MM.1S (cell line): Measurements from ENCODE around the gene KIF7.

Source experiments
- DNase-seq: peaks from one replicate; pipeline ENCODE4 v3.0.0-alpha.2; 2015
- H2AFZ ChIP-seq: fragments of 300-600 bp; sonication (generic); 2 replicates; pipeline ENCODE4 v1.6.0; 2016; ENCODE audit warnings: antibody characterized with exemption, low read length
- H3F3A ChIP-seq: fragments of 300-600 bp; sonication (generic); 2 replicates; pipeline ENCODE4 v1.6.1; 2016; ENCODE audit warnings: mild to moderate bottlenecking, antibody characterized with exemption, low read length, moderate library complexity, mixed read lengths; ENCODE audit not compliant: insufficient read depth
- H3K27ac ChIP-seq: fragments of 300-600 bp; sonication (generic); 2 replicates; pipeline ENCODE4 v1.5.1; 2016; ENCODE audit warnings: mild to moderate bottlenecking, low read length
- H3K27me3 ChIP-seq: fragments of 300-600 bp; sonication (generic); replicated peaks from 2 replicates; pipeline ENCODE4 v1.6.0; 2016; ENCODE audit warnings: low read length; ENCODE audit not compliant: insufficient read depth
- H3K36me3 ChIP-seq: fragments of 300-600 bp; sonication (generic); replicated peaks from 2 replicates; pipeline ENCODE4 v1.6.1; 2016; ENCODE audit warnings: mild to moderate bottlenecking, low read length, mixed read lengths; ENCODE audit not compliant: insufficient read depth
- H3K4me1 ChIP-seq: fragments of 300-600 bp; sonication (generic); 2 replicates; pipeline ENCODE4 v1.6.1; 2016; ENCODE audit warnings: low read length, mixed read lengths
- H3K4me2 ChIP-seq: fragments of 300-600 bp; sonication (generic); 2 replicates; pipeline ENCODE4 v1.6.0; 2016; ENCODE audit warnings: low read depth, low read length
- H3K4me3 ChIP-seq: fragments of 300-600 bp; sonication (generic); 2 replicates; pipeline ENCODE4 v1.5.1; 2016; ENCODE audit warnings: low read length, mixed read lengths
- H3K79me2 ChIP-seq: fragments of 300-600 bp; sonication (generic); 2 replicates; pipeline ENCODE4 v1.6.1; 2016; ENCODE audit warnings: mixed run types, low read length, mixed read lengths
- H3K9ac ChIP-seq: fragments of 300-600 bp; sonication (generic); 2 replicates; pipeline ENCODE4 v1.6.1; 2016; ENCODE audit warnings: low read length, mixed read lengths
- H3K9me2 ChIP-seq: fragments of 300-600 bp; sonication (generic); replicated peaks from 2 replicates; pipeline ENCODE4 v1.6.1; 2016; ENCODE audit warnings: mild to moderate bottlenecking, low read length, mixed read lengths; ENCODE audit not compliant: insufficient read depth
- H3K9me3 ChIP-seq: fragments of 300-600 bp; sonication (generic); replicated peaks from 2 replicates; pipeline ENCODE4 v1.6.1; 2016; ENCODE audit warnings: mild to moderate bottlenecking, low read length, mixed read lengths; ENCODE audit not compliant: insufficient read depth
- H4K20me1 ChIP-seq: fragments of 300-600 bp; sonication (generic); 2 replicates; pipeline ENCODE4 v1.6.1; 2016; ENCODE audit warnings: mild to moderate bottlenecking, low read length, moderate library complexity, mixed read lengths; ENCODE audit not compliant: insufficient read depth
- CTCF ChIP-seq: fragments of 300-600 bp; sonication (generic); IDR thresholded peaks from 2 replicates; pipeline ENCODE4 v1.5.1; 2016; ENCODE audit warnings: antibody characterized with exemption, low read length, mixed read lengths
- EZH2 ChIP-seq: fragments of 300-600 bp; sonication (generic); optimal IDR thresholded peaks from 2 replicates; pipeline ENCODE3; 2017; ENCODE audit warnings: low read depth, mild to moderate bottlenecking, antibody characterized with exemption, low read length, mixed read lengths
- EZH2phosphoT487 ChIP-seq: fragments of 300-600 bp; sonication (generic); IDR thresholded peaks from 2 replicates; pipeline ENCODE4 v1.6.1; 2018; ENCODE audit warnings: antibody characterized with exemption, low read length

Gene KIF7

GRCh38 chr15:89672221-89673164 is 17.2 kb upstream of the KIF7 start:
- H3K79me2 ChIP-seq, result no peaks in the 10 kb centered on the region
- no peaks in the 10 kb centered on the region for H3F3A ChIP-seq
- TF ChIP-seq EZH2, result no peak
- no peak for TF ChIP-seq EZH2phosphoT487
- no peak for TF ChIP-seq CTCF
- no peaks in the 10 kb centered on the region for H3K9me2 ChIP-seq
- H3K27me3 ChIP-seq, result no peaks in the 10 kb centered on the region
- H3K9ac ChIP-seq, result no peak overlapping the region
- no peaks in the 10 kb centered on the region for H4K20me1 ChIP-seq
- H3K36me3 ChIP-seq, result no peaks in the 10 kb centered on the region
- no peak overlapping the region for H3K4me3 ChIP-seq
- H2AFZ ChIP-seq, result no peak overlapping the region
- no peak for DNase-seq
- no peak overlapping the region for H3K27ac ChIP-seq
- H3K9me3 ChIP-seq, result no peaks in the 10 kb centered on the region
- no peaks in the 10 kb centered on the region for H3K4me1 ChIP-seq
- no peak overlapping the region for H3K4me2 ChIP-seq

DNA sequence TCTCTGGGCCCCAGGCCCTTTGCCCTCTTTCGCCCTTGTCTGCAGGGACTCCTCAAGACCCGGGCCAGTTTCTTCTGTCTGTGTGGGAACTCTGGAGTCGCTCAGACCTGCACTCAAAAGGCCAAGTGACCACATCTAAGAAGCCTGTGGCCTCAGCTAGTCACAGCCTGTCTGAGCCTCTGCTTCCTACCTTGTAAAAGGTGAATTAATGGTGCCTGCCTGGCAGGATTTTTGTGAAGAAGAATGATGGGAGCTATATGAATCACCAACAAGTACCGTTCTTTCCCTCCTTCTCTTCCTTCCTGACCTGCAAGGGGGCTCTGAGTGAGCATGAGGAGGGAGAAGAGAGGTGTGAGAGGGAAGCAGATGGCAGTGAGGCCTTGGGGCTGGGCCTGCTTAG is 16.4 kb upstream of the KIF7 start:
- H2AFZ ChIP-seq, result no peak overlapping the region
- no peak for DNase-seq
- no peaks in the 10 kb centered on the region for H3K4me1 ChIP-seq
- H4K20me1 ChIP-seq, result no peaks in the 10 kb centered on the region
- H3K4me2 ChIP-seq, result no peak overlapping the region
- no peaks in the 10 kb centered on the region for H3K9me3 ChIP-seq
- H3K27me3 ChIP-seq, result no peaks in the 10 kb centered on the region
- H3K4me3 ChIP-seq, result no peak overlapping the region
- H3F3A ChIP-seq, result no peaks in the 10 kb centered on the region
- no peaks in the 10 kb centered on the region for H3K79me2 ChIP-seq
- TF ChIP-seq EZH2 (no peak), CTCF (no peak), EZH2phosphoT487 (no peak)
- H3K9ac ChIP-seq, result no peak overlapping the region
- no peaks in the 10 kb centered on the region for H3K9me2 ChIP-seq
- H3K27ac ChIP-seq, result no peak overlapping the region
- no peaks in the 10 kb centered on the region for H3K36me3 ChIP-seq

GRCh38 chr15:89670971-89671560 is 15.8 kb upstream of the KIF7 start:
- H3K79me2 ChIP-seq, result no peaks in the 10 kb centered on the region

More at GRCh38 chr15:89670971-89671560, 15.8 kb upstream of the KIF7 start:
- DNase-seq, result no peak
- Histone ChIP-seq H3K9me3 (no peaks in the 10 kb centered on the region), H3K36me3 (no peaks in the 10 kb centered on the region), H3K4me3 (no peak overlapping the region), H3K9me2 (no peaks in the 10 kb centered on the region), H3K9ac (no peak overlapping the region), H3K27me3 (no peaks in the 10 kb centered on the region), H2AFZ (no peak overlapping the region), H3K4me2 (no peak overlapping the region), H3F3A (no peaks in the 10 kb centered on the region), H4K20me1 (no peaks in the 10 kb centered on the region), H3K4me1 (no peaks in the 10 kb centered on the region), H3K27ac (no peak overlapping the region)
- TF ChIP-seq EZH2, result no peak
- no peak for TF ChIP-seq EZH2phosphoT487
- TF ChIP-seq CTCF, result no peak
